ENCODE measurements around the gene BMERB1. TPM values are rescaled to one million over a fixed set of nuclear protein-coding genes. Genes with fewer than 3 reads are reported as not detected.

Gene BMERB1
- total and polyA plus RNA-seq, 2 experiments from 2014 or later: 17.3 to 28.1 TPM

DNA sequence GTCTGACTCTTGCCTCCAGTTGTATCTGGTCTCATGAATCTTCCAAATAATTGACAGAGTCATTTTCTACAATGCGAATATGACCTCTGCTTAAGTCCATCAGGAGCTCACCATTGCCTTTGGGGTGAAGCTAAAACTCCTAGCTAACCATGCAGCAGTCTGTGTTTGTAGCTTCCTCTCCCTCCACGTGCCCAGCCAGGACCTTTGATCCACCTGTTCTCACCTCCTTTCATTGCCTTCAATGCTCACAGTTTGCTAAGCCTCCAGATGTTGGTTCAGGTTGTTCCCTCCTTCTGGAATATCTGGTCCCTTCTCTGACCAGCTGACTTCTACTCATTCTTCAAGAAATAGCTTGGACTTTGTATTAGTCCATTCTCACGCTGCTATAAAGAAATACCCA lies 23.0 kb downstream of the BMERB1 start:
- no peaks in the 10 kb centered on the region for H3K36me3 Mint-ChIP-seq (ENCODE audit: low read depth)
- no peaks in the 10 kb centered on the region for H3K4me1 Mint-ChIP-seq
- TF ChIP-seq CREB1 (CRISPR knock-in tag; IDR thresholded peaks at IDR 0.05; ENCODE audit: low read depth) (no peak), EZH2phosphoT487 (IDR thresholded peaks at IDR 0.05; ENCODE audit: unreplicated experiment) (no peak), NANOG (IDR thresholded peaks at IDR 0.05; ENCODE audit: borderline replicate concordance) (no peak), STAT1 (IDR thresholded peaks at IDR 0.05; ENCODE audit: unreplicated experiment) (no peak), ZNF331 (CRISPR knock-in tag; IDR thresholded peaks at IDR 0.05; ENCODE audit: low read depth) (no peak), ZNF114 (CRISPR knock-in tag; IDR thresholded peaks at IDR 0.05) (no peak), EZH2 (IDR thresholded peaks at IDR 0.05; ENCODE audit: low read depth, unreplicated experiment) (no peak), JUNB (IDR thresholded peaks at IDR 0.05; ENCODE audit: unreplicated experiment) (no peak), POLR2AphosphoS5 (IDR thresholded peaks at IDR 0.05; ENCODE audit: low read depth) (no peak)
- TF ChIP-seq, protein P1, sequence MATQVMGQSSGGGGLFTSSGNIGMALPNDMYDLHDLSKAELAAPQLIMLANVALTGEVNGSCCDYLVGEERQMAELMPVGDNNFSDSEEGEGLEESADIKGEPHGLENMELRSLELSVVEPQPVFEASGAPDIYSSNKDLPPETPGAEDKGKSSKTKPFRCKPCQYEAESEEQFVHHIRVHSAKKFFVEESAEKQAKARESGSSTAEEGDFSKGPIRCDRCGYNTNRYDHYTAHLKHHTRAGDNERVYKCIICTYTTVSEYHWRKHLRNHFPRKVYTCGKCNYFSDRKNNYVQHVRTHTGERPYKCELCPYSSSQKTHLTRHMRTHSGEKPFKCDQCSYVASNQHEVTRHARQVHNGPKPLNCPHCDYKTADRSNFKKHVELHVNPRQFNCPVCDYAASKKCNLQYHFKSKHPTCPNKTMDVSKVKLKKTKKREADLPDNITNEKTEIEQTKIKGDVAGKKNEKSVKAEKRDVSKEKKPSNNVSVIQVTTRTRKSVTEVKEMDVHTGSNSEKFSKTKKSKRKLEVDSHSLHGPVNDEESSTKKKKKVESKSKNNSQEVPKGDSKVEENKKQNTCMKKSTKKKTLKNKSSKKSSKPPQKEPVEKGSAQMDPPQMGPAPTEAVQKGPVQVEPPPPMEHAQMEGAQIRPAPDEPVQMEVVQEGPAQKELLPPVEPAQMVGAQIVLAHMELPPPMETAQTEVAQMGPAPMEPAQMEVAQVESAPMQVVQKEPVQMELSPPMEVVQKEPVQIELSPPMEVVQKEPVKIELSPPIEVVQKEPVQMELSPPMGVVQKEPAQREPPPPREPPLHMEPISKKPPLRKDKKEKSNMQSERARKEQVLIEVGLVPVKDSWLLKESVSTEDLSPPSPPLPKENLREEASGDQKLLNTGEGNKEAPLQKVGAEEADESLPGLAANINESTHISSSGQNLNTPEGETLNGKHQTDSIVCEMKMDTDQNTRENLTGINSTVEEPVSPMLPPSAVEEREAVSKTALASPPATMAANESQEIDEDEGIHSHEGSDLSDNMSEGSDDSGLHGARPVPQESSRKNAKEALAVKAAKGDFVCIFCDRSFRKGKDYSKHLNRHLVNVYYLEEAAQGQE (IDR thresholded peaks at IDR 0.05; ENCODE audit: unreplicated experiment): no peak
- TF ChIP-seq, protein P2, sequence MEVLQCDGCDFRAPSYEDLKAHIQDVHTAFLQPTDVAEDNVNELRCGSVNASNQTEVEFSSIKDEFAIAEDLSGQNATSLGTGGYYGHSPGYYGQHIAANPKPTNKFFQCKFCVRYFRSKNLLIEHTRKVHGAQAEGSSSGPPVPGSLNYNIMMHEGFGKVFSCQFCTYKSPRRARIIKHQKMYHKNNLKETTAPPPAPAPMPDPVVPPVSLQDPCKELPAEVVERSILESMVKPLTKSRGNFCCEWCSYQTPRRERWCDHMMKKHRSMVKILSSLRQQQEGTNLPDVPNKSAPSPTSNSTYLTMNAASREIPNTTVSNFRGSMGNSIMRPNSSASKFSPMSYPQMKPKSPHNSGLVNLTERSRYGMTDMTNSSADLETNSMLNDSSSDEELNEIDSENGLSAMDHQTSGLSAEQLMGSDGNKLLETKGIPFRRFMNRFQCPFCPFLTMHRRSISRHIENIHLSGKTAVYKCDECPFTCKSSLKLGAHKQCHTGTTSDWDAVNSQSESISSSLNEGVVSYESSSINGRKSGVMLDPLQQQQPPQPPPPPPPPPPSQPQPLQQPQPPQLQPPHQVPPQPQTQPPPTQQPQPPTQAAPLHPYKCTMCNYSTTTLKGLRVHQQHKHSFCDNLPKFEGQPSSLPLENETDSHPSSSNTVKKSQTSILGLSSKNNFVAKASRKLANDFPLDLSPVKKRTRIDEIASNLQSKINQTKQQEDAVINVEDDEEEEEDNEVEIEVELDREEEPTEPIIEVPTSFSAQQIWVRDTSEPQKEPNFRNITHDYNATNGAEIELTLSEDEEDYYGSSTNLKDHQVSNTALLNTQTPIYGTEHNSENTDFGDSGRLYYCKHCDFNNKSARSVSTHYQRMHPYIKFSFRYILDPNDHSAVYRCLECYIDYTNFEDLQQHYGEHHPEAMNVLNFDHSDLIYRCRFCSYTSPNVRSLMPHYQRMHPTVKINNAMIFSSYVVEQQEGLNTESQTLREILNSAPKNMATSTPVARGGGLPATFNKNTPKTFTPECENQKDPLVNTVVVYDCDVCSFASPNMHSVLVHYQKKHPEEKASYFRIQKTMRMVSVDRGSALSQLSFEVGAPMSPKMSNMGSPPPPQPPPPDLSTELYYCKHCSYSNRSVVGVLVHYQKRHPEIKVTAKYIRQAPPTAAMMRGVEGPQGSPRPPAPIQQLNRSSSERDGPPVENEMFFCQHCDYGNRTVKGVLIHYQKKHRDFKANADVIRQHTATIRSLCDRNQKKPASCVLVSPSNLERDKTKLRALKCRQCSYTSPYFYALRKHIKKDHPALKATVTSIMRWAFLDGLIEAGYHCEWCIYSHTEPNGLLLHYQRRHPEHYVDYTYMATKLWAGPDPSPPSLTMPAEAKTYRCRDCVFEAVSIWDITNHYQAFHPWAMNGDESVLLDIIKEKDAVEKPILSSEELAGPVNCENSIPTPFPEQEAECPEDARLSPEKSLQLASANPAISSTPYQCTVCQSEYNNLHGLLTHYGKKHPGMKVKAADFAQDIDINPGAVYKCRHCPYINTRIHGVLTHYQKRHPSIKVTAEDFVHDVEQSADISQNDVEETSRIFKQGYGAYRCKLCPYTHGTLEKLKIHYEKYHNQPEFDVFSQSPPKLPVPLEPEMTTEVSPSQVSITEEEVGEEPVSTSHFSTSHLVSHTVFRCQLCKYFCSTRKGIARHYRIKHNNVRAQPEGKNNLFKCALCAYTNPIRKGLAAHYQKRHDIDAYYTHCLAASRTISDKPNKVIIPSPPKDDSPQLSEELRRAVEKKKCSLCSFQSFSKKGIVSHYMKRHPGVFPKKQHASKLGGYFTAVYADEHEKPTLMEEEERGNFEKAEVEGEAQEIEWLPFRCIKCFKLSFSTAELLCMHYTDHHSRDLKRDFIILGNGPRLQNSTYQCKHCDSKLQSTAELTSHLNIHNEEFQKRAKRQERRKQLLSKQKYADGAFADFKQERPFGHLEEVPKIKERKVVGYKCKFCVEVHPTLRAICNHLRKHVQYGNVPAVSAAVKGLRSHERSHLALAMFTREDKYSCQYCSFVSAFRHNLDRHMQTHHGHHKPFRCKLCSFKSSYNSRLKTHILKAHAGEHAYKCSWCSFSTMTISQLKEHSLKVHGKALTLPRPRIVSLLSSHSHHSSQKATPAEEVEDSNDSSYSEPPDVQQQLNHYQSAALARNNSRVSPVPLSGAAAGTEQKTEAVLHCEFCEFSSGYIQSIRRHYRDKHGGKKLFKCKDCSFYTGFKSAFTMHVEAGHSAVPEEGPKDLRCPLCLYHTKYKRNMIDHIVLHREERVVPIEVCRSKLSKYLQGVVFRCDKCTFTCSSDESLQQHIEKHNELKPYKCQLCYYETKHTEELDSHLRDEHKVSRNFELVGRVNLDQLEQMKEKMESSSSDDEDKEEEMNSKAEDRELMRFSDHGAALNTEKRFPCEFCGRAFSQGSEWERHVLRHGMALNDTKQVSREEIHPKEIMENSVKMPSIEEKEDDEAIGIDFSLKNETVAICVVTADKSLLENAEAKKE (CRISPR knock-in tag; IDR thresholded peaks at IDR 0.05): no peak
- TF ChIP-seq, protein P3, sequence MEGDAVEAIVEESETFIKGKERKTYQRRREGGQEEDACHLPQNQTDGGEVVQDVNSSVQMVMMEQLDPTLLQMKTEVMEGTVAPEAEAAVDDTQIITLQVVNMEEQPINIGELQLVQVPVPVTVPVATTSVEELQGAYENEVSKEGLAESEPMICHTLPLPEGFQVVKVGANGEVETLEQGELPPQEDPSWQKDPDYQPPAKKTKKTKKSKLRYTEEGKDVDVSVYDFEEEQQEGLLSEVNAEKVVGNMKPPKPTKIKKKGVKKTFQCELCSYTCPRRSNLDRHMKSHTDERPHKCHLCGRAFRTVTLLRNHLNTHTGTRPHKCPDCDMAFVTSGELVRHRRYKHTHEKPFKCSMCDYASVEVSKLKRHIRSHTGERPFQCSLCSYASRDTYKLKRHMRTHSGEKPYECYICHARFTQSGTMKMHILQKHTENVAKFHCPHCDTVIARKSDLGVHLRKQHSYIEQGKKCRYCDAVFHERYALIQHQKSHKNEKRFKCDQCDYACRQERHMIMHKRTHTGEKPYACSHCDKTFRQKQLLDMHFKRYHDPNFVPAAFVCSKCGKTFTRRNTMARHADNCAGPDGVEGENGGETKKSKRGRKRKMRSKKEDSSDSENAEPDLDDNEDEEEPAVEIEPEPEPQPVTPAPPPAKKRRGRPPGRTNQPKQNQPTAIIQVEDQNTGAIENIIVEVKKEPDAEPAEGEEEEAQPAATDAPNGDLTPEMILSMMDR (conservative IDR thresholded peaks at IDR 0.05; ENCODE audit: low read depth in 2 of 2): no peak
- TF ChIP-seq, protein P4, sequence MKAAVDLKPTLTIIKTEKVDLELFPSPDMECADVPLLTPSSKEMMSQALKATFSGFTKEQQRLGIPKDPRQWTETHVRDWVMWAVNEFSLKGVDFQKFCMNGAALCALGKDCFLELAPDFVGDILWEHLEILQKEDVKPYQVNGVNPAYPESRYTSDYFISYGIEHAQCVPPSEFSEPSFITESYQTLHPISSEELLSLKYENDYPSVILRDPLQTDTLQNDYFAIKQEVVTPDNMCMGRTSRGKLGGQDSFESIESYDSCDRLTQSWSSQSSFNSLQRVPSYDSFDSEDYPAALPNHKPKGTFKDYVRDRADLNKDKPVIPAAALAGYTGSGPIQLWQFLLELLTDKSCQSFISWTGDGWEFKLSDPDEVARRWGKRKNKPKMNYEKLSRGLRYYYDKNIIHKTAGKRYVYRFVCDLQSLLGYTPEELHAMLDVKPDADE (IDR thresholded peaks at IDR 0.05): no peak
- H3K27me3 Mint-ChIP-seq (ENCODE audit: insufficient read depth, low read depth, poor library complexity): peaks cover 9% of the 10 kb centered on the region
- Histone ChIP-seq H3K27ac (ENCODE audit: low read depth) (no peak overlapping the region), H3K4me1 (ENCODE audit: insufficient read depth) (no peaks in the 10 kb centered on the region), H3K9me2 (ENCODE audit: insufficient read depth) (no peaks in the 10 kb centered on the region), H3K4me2 (no peak overlapping the region), H3K27me3 (ENCODE audit: insufficient read depth) (no peaks in the 10 kb centered on the region), H2AFZ (no peak overlapping the region), H4K20me1 (replicated peaks; ENCODE audit: insufficient read depth) (no peaks in the 10 kb centered on the region), H3K79me2 (replicated peaks; ENCODE audit: insufficient read depth) (no peaks in the 10 kb centered on the region; the same call in 1 of the 2 replicates), H3K36me3 (ENCODE audit: insufficient read depth) (no peaks in the 10 kb centered on the region), H3F3A (replicated peaks; ENCODE audit: low read depth) (no peaks in the 10 kb centered on the region), H3K4me3 (no peak overlapping the region)
- H3K4me3 Mint-ChIP-seq: no peak overlapping the region
- no peak for ATAC-seq
- H3K9me3 Mint-ChIP-seq: no peaks in the 10 kb centered on the region
- DNase-seq (ENCODE audit: low spot score): no peak
- H3K27ac Mint-ChIP-seq: no peak overlapping the region
